Melanocyte of skin (primary cell): ENCODE results near the gene CCDC9. TPM values are rescaled to one million over a fixed set of nuclear protein-coding genes. Genes with fewer than 3 reads are reported as not detected.

Experiments
- small RNA-seq, 2 donors: library from RNA; depleted of rRNA; stranded (forward); fragments of <200 nt; gene quantifications; one replicate each; pipeline ENCODE3, GENCODE V24; 2012
- total RNA-seq, 2 donors: library from RNA; depleted of rRNA; stranded (reverse); fragments of >200 nt; gene quantifications; 2 replicates each; pipeline ENCODE4 v1.2.3, GENCODE V29; 2012

The CCDC9 gene
- 1 to 10 TPM; 2.1 to 4.3 TPM for total RNA-seq

DNA sequence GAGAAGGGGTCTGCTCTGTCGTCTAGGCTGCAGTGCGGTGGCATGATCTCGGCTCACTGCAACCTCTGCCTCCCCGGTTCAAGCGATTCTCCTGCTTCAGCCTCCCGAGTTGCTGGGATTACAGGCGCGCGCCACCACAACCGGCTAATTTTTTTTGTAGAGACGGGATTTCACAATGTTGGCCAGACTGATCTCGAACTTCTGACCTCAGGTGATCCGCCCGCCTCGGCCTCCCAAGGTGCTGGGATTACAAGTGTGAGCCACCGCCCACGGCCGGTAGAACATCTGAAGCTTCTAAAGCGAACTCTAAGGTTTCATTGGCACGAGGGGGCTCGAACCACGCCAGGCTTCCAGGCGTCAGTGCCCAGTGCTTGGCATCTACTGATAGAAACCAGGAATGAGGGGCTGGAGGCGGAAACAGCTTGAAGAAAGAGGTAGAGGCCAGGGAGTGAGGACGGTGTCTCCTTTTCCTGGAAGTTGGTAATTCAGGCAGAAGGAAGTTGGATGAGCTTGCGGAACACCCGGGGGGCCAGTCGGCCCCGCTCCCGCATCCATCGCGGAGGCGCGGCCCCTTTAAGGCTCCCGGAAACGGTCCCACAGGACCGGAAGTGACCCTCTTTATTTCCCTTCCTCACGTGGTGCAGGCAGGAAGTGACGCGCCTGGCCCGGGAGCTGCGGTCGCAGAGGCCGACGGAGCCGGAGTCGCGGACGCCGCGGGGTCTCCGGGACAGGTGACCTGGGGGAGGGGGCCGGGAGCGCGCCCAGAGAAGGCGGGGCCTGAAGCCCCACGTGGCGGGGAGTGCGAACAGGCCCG, at the start of gene CCDC9:
Gene CCDC9, plus strand, starts transcription at position 647 of the 814 bp plus-strand sequence. CDS start 1,876 bp downstream, outside the sequence.

DNA sequence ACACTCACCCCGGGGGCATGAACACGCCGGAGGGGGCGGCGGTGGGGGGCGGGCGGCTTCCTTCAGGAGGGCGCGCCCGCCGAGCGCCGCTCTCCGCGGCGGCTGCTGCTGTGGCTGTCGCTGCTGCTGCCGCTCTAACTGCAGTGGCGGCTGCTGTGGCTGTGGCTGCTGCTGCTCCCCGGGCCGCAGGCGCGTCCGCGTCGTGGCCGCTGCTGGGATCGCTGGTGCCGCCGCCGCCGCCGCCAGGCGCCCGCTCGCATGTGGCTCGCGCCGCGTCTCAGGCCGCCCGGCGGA, 25.5 kb upstream of the CCDC9 start, which contains the start of gene BBC3:
Gene BBC3, minus strand, starts transcription at position 279 of the 294 bp plus-strand sequence. CDS start 2,768 bp downstream, outside the sequence.

DNA sequence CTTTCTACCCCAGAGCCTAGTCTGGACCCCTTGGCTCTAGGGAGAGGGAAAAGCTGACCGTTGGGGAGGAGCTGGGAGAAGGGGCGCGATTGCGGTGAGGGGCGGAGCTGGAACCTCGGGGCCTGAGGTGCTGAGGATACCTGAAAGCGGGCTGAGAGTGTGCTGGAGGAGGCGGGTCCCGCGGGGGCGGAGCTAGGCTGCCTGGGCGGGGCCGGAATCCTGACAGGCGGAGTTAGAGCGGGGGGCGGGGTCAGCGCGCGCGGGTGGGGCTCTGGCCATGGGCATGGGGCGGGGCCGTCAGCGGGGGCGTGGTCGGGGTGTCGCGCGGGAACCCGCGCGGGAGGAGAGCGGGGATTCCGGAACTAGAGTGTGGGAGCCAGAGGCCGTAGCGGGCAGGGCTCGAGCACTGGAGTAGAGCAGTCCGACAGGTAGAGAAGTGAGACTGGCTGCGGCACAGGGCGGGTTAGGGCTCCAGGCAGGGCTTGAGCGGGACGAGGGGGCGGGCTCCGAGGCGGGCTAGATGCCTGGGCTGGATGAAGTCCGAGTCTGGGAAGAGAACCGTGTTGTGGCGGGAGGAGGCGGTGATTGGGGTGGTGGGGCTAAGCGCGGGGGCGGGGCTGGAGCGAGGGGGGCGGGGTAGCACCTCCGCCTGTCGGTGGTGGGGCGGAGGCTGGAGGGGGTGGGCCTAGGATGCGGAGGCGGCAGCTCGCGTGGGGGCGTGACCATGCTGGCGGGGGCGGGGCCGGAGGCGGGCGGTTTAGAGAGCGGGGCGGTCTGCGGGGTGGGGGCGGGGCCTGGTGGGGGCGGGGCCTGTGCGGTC, 18.0 kb downstream of the CCDC9 start, which contains the start of gene INAFM1:
Gene INAFM1, plus strand, starts transcription at position 815 of the 820 bp plus-strand sequence. CDS start 35 bp downstream, outside the sequence.

DNA sequence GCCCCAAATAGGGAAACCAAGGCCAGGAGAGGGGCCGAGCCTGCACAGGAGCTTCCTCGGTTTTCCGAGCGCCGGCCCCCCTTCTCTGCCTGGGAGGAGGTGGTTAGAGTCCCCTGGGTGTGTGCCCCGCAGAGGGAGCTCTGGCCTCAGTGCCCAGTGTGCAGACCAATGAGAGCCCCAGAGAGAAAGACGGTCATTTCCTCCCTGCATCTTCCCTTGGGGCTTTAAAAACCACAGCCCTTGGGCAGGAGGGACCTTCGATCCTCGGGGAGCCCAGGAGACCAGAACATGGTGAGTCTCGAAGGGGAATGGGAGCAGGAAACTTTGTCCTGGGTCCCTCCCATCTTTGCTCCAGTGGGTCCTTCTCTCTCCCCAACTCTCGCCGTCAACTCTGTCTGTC, 53.3 kb downstream of the CCDC9 start, which contains the start of gene C5AR1:
Gene C5AR1, plus strand, starts transcription at position 254 of the 400 bp plus-strand sequence. Its CDS starts 35 bp downstream, at position 289.

Small RNA genes lying within 50 kb of the gene (small RNA-seq; reads per million reads assigned to genes)
- gene MIR3190, result 0 reads per million in 2 donors

Other genes with a start within 250 kb of the CCDC9 start
- gene NPAS1, start 236.7 kb upstream of the CCDC9 start, total RNA-seq, result under 1 TPM; 0.34 to 0.67 TPM
- gene TMEM160, start 207.9 kb upstream of the CCDC9 start, total RNA-seq, result 10 to 100 TPM; 31.0 to 35.3 TPM
- gene ZC3H4, start 142.7 kb upstream of the CCDC9 start, total RNA-seq, result 10 to 100 TPM; 17.6 to 19.6 TPM
- gene SAE1, start 125.7 kb upstream of the CCDC9 start, total RNA-seq, result 100 to 1,000 TPM in 1 of 2 donors, 10 to 100 TPM in 1; 81.2 to 154 TPM
- gene BBC3, start 25.3 kb upstream of the CCDC9 start, total RNA-seq, result 1 to 10 TPM; 5.0 to 8.9 TPM
- gene INAFM1, start 18.4 kb downstream of the CCDC9 start, total RNA-seq, result under 1 TPM; 0.69 to 1.00 TPM
- under 1 TPM; under 0.01 to 0.33 TPM for gene C5AR1, start 53.3 kb downstream of the CCDC9 start, total RNA-seq
- not detected for gene C5AR2, start 75.7 kb downstream of the CCDC9 start, total RNA-seq
- 10 to 100 TPM; 11.0 to 15.3 TPM for gene DHX34, start 92.8 kb downstream of the CCDC9 start, total RNA-seq
- 10 to 100 TPM; 11.0 to 29.3 TPM for gene MEIS3, start 163.0 kb downstream of the CCDC9 start, total RNA-seq
- 1 to 10 TPM in 1 of 2 donors, under 1 TPM in 1; 0.33 to 1.0 TPM for gene SLC8A2, start 215.4 kb downstream of the CCDC9 start, total RNA-seq
- gene KPTN, start 227.7 kb downstream of the CCDC9 start, total RNA-seq, result 1 to 10 TPM; 4.5 to 8.0 TPM